Stimulated activated CD4-positive, alpha-beta T cell treated with anti-CD3 and anti-CD28 coated beads, Interleukin-2, amount 100 ng/mL, for 24 hours (primary cell): ENCODE results near the gene PPFIA4.
"Not testable (repeated sequence)": the region's sequence is repeated elsewhere in the genome, so short reads cannot be mapped to it uniquely, and the experiment has no call there.

Source experiments
- DNase-seq, 2 donors: peaks; one replicate each; pipeline ENCODE4 v3.0.0-alpha.2; 2020

Gene PPFIA4

GRCh38 chr1:203026031-203026665 lies at the start of gene PPFIA4:
TSS of gene PPFIA4 (plus strand) at chr1:203026491. CDS start at chr1:203039009, 12,518 bp downstream.
- DNase-seq: peak; percentile 84 to 90

- DNase-seq: no peak
Observed at GRCh38 chr1:202976633-202977032, 49.7 kb upstream of the PPFIA4 start.

- no peak for DNase-seq
Observed at GRCh38 chr1:202979459-202979858, 46.8 kb upstream of the PPFIA4 start.

- no peak for DNase-seq
Observed at GRCh38 chr1:202981939-202982338, 44.4 kb upstream of the PPFIA4 start.

GRCh38 chr1:202982715-202983430 lies 43.4 kb upstream of the PPFIA4 start:
- DNase-seq: no peak

- DNase-seq: not testable (repeated sequence)
Observed at GRCh38 chr1:202986120-202986519, 40.2 kb upstream of the PPFIA4 start.

- no peak for DNase-seq
Observed at GRCh38 chr1:202987255-202987654, 39.0 kb upstream of the PPFIA4 start.

- DNase-seq: no peak
Observed at GRCh38 chr1:202987922-202988583, 38.2 kb upstream of the PPFIA4 start.

- DNase-seq: no peak
Observed at GRCh38 chr1:202989879-202990278, 36.4 kb upstream of the PPFIA4 start.

- no peak for DNase-seq
Observed at GRCh38 chr1:202991112-202991511, 35.2 kb upstream of the PPFIA4 start.

- no peak for DNase-seq
Observed at GRCh38 chr1:202994756-202995155, 31.5 kb upstream of the PPFIA4 start.

GRCh38 chr1:202998836-202999750 lies 27.2 kb upstream of the PPFIA4 start:
- peak; percentile 67 to 75 for DNase-seq

- DNase-seq: no peak
Observed at GRCh38 chr1:203000217-203000944, 25.9 kb upstream of the PPFIA4 start.

GRCh38 chr1:203001986-203002385 lies 24.3 kb upstream of the PPFIA4 start:
- no peak for DNase-seq

- DNase-seq: no peak
Observed at GRCh38 chr1:203002951-203003350, 23.3 kb upstream of the PPFIA4 start.

- not testable (repeated sequence) for DNase-seq
Observed at GRCh38 chr1:203005395-203006142, 20.7 kb upstream of the PPFIA4 start.

- peak; percentile 94 to 95 for DNase-seq
Observed at GRCh38 chr1:203006948-203007871, 19.1 kb upstream of the PPFIA4 start, which contains the start of gene TMEM183A. TSS of gene TMEM183A (plus strand) at chr1:203007374. CDS start at chr1:203007466, 92 bp downstream.

GRCh38 chr1:203009185-203009584 lies 17.1 kb upstream of the PPFIA4 start:
- no peak for DNase-seq

GRCh38 chr1:203011582-203011981 lies 14.7 kb upstream of the PPFIA4 start:
- no peak for DNase-seq

GRCh38 chr1:203017061-203017460 lies 9.2 kb upstream of the PPFIA4 start:
- DNase-seq: no peak
